ENCODE measurements around the gene GGTLC1.

The GGTLC1 gene

GRCh38 chr20:23988561-23988960 is at the start of gene GGTLC1:
TSS of gene GGTLC1 (minus strand) at chr20:23988779. CDS start at chr20:23986611, 2,168 bp downstream.
- no peak for DNase-seq
- in situ Hi-C loops (cut with HindIII; ENCODE audit: low pct_ligation_motif_present, low pct_unique_long_range_greater_than_20kb, low sequenced_read_pairs): no loop called here

GRCh38 chr20:24034820-24035219 is 46.2 kb upstream of the GGTLC1 start:
- no peak for DNase-seq
- in situ Hi-C loops (cut with HindIII; ENCODE audit: low pct_ligation_motif_present, low pct_unique_long_range_greater_than_20kb, low sequenced_read_pairs): no loop called here

- DNase-seq: no peak
- in situ Hi-C loops (cut with HindIII; ENCODE audit: low pct_ligation_motif_present, low pct_unique_long_range_greater_than_20kb, low sequenced_read_pairs): no loop called here
These were observed 45.0 kb upstream of the GGTLC1 start for GRCh38 chr20:24033565-24033964.

GRCh38 chr20:24033151-24033550 is 44.6 kb upstream of the GGTLC1 start:
- in situ Hi-C loops (cut with HindIII; ENCODE audit: low pct_ligation_motif_present, low pct_unique_long_range_greater_than_20kb, low sequenced_read_pairs): no loop called here

GRCh38 chr20:24032400-24032898 is 43.9 kb upstream of the GGTLC1 start:
- DNase-seq: no peak
- in situ Hi-C loops (cut with HindIII; ENCODE audit: low pct_ligation_motif_present, low pct_unique_long_range_greater_than_20kb, low sequenced_read_pairs): no loop called here

More at GRCh38 chr20:24033151-24033550, 44.6 kb upstream of the GGTLC1 start:
- no peak for DNase-seq

- in situ Hi-C loops (cut with HindIII; ENCODE audit: low pct_ligation_motif_present, low pct_unique_long_range_greater_than_20kb, low sequenced_read_pairs): no loop called here
- no peak for DNase-seq
These were observed 38.6 kb upstream of the GGTLC1 start for GRCh38 chr20:24027229-24027628.

GRCh38 chr20:24022621-24023180 is 34.1 kb upstream of the GGTLC1 start:
- in situ Hi-C loops (cut with HindIII; ENCODE audit: low pct_ligation_motif_present, low pct_unique_long_range_greater_than_20kb, low sequenced_read_pairs): no loop called here
- DNase-seq: no peak

- no peak for DNase-seq
- in situ Hi-C loops (cut with HindIII; ENCODE audit: low pct_ligation_motif_present, low pct_unique_long_range_greater_than_20kb, low sequenced_read_pairs): no loop called here
These were observed 30.2 kb upstream of the GGTLC1 start for GRCh38 chr20:24018796-24019195.

- in situ Hi-C loops (cut with HindIII; ENCODE audit: low pct_ligation_motif_present, low pct_unique_long_range_greater_than_20kb, low sequenced_read_pairs): no loop called here
- no peak for DNase-seq
These were observed 28.8 kb upstream of the GGTLC1 start for GRCh38 chr20:24017458-24017755.

- in situ Hi-C loops (cut with HindIII; ENCODE audit: low pct_ligation_motif_present, low pct_unique_long_range_greater_than_20kb, low sequenced_read_pairs): no loop called here
- DNase-seq: no peak
These were observed 28.3 kb upstream of the GGTLC1 start for GRCh38 chr20:24016607-24017457.

GRCh38 chr20:24013953-24014352 is 25.4 kb upstream of the GGTLC1 start:
- in situ Hi-C loops (cut with HindIII; ENCODE audit: low pct_ligation_motif_present, low pct_unique_long_range_greater_than_20kb, low sequenced_read_pairs): no loop called here
- no peak for DNase-seq

- in situ Hi-C loops (cut with HindIII; ENCODE audit: low pct_ligation_motif_present, low pct_unique_long_range_greater_than_20kb, low sequenced_read_pairs): no loop called here
- DNase-seq: no peak
These were observed 22.7 kb upstream of the GGTLC1 start for GRCh38 chr20:24011282-24011681.

GRCh38 chr20:24007758-24008157 is 19.2 kb upstream of the GGTLC1 start:
- no peak for DNase-seq
- in situ Hi-C loops (cut with HindIII; ENCODE audit: low pct_ligation_motif_present, low pct_unique_long_range_greater_than_20kb, low sequenced_read_pairs): no loop called here

- DNase-seq: no peak
- in situ Hi-C loops (cut with HindIII; ENCODE audit: low pct_ligation_motif_present, low pct_unique_long_range_greater_than_20kb, low sequenced_read_pairs): no loop called here
These were observed 18.6 kb upstream of the GGTLC1 start for GRCh38 chr20:24007073-24007595.

- in situ Hi-C loops (cut with HindIII; ENCODE audit: low pct_ligation_motif_present, low pct_unique_long_range_greater_than_20kb, low sequenced_read_pairs): no loop called here
- DNase-seq: no peak
These were observed 18.0 kb upstream of the GGTLC1 start for GRCh38 chr20:24006626-24007025.

- in situ Hi-C loops (cut with HindIII; ENCODE audit: low pct_ligation_motif_present, low pct_unique_long_range_greater_than_20kb, low sequenced_read_pairs): no loop called here
- no peak for DNase-seq
These were observed 15.9 kb upstream of the GGTLC1 start for GRCh38 chr20:24004471-24004870.

- no peak for DNase-seq
These were observed 14.3 kb upstream of the GGTLC1 start for GRCh38 chr20:24002896-24003295.

GRCh38 chr20:24001712-24002405 is 13.3 kb upstream of the GGTLC1 start:
- DNase-seq: no peak
- in situ Hi-C loops (cut with HindIII; ENCODE audit: low pct_ligation_motif_present, low pct_unique_long_range_greater_than_20kb, low sequenced_read_pairs): no loop called here

More at GRCh38 chr20:24002896-24003295, 14.3 kb upstream of the GGTLC1 start:
- in situ Hi-C loops (cut with HindIII; ENCODE audit: low pct_ligation_motif_present, low pct_unique_long_range_greater_than_20kb, low sequenced_read_pairs): no loop called here

- in situ Hi-C loops (cut with HindIII; ENCODE audit: low pct_ligation_motif_present, low pct_unique_long_range_greater_than_20kb, low sequenced_read_pairs): no loop called here
- no peak for DNase-seq
These were observed 10.3 kb upstream of the GGTLC1 start for GRCh38 chr20:23998844-23999243.
